Measurements from ENCODE around the gene PARK7.

DNA sequence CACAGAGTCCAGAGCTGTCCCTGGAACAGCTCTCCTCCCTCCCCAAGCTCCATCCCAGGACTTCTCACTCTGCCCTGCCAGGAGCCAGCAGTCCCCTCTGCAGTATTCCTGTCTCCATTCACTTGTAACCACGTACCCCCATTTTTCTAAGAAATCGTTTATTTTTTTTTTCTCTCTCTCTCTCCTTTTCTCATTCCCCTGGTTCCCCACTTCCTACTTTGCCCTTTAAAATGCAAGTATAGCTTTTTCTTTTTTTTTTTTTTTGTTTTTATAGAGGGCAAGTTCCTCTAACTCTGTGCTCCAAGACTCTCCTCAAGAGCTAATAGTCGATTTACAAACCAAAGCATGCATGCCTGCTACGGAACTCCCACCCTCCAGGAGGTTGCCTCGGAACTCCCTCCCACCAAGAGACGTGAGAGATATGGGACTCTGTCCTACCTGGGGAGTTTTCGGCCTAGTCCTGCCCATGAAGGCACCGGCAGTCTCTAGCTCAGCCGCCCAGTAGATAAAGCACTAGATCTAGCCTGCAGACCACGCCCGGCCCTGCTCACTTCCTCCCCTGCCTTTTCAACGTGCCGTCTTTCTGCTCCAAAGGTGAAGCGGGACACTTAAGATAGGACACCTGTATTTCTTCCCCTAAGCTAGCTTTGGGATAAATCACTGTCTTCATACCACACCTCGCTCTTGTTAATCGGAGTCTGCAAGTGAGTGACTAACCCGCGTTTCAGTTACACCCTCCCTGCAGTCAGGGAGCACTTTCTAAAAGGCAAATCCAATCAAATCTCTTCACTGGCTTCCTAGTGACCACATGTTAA, 48.6 kb upstream of the PARK7 start:
- TF ChIP-seq, protein P1, sequence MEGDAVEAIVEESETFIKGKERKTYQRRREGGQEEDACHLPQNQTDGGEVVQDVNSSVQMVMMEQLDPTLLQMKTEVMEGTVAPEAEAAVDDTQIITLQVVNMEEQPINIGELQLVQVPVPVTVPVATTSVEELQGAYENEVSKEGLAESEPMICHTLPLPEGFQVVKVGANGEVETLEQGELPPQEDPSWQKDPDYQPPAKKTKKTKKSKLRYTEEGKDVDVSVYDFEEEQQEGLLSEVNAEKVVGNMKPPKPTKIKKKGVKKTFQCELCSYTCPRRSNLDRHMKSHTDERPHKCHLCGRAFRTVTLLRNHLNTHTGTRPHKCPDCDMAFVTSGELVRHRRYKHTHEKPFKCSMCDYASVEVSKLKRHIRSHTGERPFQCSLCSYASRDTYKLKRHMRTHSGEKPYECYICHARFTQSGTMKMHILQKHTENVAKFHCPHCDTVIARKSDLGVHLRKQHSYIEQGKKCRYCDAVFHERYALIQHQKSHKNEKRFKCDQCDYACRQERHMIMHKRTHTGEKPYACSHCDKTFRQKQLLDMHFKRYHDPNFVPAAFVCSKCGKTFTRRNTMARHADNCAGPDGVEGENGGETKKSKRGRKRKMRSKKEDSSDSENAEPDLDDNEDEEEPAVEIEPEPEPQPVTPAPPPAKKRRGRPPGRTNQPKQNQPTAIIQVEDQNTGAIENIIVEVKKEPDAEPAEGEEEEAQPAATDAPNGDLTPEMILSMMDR (IDR thresholded peaks at IDR 0.05) = no peak
- no peak for TF ChIP-seq POLR2A (IDR thresholded peaks at IDR 0.05)

Measured in uterus (tissue), 2 donors.